DND-41 (cell line): Measurements from ENCODE around the gene FHIP1A.

Experiments
- EZH2 ChIP-seq: IDR thresholded peaks from 3 replicates; pipeline ENCODE4 v1.6.1; 2012; ENCODE audit warnings: borderline replicate concordance, low read depth, mild to moderate bottlenecking, moderate library complexity, low read length, inconsistent platforms; ENCODE audit not compliant: severe bottlenecking
- TF ChIP-seq, protein P1 (sequence below): IDR thresholded peaks from 2 replicates; pipeline ENCODE4 v1.5.1; 2012; ENCODE audit warnings: borderline replicate concordance, low read length, moderate library complexity, mild to moderate bottlenecking; ENCODE audit not compliant: poor library complexity, severe bottlenecking; ENCODE audit errors: extremely low read depth

DNA sequence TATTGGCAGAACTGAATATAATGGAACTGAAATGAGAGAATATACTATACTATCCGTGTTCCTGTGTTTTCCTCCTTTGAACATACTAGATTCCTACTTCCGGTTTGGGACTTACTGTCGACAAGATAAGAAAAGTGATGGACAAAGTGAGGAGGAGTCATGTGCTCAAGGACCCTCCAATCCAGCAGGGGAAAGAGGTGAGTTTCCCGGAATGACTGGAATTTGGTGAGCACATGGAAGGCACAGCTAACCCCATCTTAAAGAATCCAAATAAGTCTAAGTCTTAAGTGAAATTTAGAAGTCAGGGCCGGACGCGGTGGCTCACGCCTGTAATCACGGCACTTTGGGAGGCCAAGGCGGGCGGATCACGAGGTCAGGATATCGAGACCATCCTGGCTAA lies 47.0 kb upstream of the FHIP1A start:
- TF ChIP-seq, protein P1, sequence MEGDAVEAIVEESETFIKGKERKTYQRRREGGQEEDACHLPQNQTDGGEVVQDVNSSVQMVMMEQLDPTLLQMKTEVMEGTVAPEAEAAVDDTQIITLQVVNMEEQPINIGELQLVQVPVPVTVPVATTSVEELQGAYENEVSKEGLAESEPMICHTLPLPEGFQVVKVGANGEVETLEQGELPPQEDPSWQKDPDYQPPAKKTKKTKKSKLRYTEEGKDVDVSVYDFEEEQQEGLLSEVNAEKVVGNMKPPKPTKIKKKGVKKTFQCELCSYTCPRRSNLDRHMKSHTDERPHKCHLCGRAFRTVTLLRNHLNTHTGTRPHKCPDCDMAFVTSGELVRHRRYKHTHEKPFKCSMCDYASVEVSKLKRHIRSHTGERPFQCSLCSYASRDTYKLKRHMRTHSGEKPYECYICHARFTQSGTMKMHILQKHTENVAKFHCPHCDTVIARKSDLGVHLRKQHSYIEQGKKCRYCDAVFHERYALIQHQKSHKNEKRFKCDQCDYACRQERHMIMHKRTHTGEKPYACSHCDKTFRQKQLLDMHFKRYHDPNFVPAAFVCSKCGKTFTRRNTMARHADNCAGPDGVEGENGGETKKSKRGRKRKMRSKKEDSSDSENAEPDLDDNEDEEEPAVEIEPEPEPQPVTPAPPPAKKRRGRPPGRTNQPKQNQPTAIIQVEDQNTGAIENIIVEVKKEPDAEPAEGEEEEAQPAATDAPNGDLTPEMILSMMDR = no peak
- TF ChIP-seq EZH2 = no peak
